HG03108 (cell line): ENCODE measurements around the gene CALML4.
"Not testable (repeated sequence)": the region's sequence is repeated elsewhere in the genome, so short reads cannot be mapped to it uniquely, and the experiment has no call there.

Source experiments
- ATAC-seq: cut with Tn5 transposase; IDR thresholded peaks from one replicate; pipeline ENCODE4 v1.9.1; 2021; ENCODE audit warnings: moderate library complexity; ENCODE audit not compliant: unreplicated experiment

Gene CALML4

GRCh38 chr15:68192804-68193486 lies 12.2 kb downstream of the CALML4 start:
- ATAC-seq = no peak

GRCh38 chr15:68192117-68192516 lies 13.0 kb downstream of the CALML4 start:
- no peak for ATAC-seq

- no peak for ATAC-seq
Measured at GRCh38 chr15:68191555-68191954, 13.6 kb downstream of the CALML4 start.

DNA sequence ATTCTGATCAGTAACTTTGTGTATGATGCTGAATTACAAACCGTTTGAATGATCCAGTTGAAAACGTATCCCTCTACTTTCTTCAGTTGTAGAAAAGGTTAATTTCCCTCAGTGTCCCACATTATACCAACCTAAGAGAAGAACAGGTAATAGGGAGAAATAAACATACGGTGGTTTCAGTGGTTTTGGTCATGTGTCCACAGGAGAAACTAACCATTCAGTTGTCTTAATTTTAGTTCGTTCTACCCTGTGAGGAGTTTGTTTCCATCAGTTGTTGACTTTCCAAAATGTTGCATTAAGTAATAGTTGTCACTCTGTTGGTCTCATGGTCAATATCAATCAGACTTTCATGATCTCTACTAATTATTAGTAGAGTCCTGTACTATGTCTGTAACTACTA lies 15.1 kb downstream of the CALML4 start:
- ATAC-seq = no peak

DNA sequence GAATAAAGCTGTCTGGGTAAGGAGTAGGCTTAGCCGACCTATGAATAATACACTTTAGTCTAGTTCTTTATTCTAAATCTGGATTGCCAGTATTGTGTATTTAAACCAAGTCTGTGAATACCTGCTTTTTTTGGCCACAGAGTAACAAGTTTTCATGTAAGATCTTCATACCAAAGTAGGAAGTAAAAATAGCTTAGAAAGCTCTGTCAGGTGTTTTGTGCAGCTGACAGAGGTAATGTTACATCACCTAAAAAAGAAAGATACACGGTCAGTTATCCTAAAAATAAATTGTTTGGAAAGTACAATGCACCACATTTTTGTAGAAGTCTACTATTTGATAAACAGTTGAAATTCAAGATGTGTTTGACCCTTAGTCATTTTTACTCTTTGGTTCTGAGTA lies 16.5 kb downstream of the CALML4 start:
- no peak for ATAC-seq

GRCh38 chr15:68187559-68187958 lies 17.6 kb downstream of the CALML4 start:
- no peak for ATAC-seq

DNA sequence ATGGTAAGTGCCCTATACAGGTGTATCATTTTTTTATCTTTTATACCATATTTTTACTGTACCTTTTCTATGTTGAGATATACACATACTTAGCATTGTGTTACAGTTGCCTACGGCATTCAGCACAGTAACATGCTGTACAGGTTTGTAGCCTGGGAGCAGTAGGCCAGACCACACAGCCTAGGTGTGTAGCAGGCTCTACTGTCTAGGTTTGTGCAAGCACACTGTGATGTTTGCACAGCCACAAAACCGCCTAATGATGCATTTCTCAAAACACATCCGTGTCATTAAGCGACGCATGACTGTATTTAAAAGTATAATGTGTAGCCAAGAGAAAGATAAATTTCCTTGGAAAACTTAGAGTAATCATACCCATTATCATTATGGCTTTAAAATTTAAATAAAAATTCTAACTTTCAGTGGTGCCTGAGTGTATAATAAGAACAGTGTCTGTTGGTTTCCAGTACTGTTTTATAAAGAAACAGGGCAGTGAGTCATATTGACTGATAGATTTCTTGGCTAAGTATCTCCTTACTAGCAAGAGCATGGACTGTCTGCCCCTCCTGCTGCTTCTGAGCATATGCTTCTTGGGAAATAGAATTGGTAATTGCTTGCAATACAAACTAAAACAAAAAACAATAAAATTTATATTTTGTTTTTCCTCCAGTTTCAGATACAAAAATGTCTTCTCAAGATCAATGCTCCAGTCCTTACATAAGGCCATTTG lies 18.3 kb downstream of the CALML4 start:
- no peak for ATAC-seq

DNA sequence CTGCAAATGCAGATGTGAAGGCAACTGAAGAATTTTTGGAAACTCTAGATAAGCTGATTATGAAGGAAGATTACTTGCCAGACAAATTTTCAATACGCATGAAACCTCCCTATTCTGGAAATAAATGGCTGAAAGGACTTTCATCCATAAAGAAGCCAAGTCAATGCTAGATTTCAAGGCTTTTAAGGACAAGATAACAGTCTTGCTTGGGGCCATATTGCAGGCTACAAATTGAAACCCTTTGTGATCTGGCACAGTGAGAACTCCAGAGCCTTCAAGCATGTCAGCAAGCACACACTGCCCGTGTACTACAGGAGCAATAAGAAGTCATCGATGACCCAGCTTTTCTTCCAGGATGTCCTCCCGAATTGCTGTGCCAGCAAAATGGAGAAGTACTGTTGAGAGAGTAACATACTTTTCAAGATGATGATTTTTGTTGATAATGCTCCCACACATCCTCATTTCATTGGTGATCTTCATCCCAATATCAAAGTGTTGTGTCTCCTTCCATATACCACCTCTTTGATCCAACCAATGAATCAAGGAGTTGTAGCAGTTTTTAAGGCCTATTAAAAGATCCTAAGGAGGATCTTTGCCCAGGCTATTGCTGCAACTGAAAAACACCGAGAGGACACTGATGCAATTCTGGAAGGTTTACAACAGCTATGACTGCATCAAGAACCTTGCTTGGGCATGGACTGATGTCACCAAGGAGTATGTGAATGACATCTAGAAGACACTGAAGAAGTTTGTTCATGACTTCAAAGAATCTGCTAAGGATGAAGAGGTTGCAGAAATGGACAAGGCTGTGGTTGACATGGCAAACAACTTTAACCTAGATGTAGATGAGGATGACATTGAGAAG lies 20.3 kb downstream of the CALML4 start:
- ATAC-seq = no peak

DNA sequence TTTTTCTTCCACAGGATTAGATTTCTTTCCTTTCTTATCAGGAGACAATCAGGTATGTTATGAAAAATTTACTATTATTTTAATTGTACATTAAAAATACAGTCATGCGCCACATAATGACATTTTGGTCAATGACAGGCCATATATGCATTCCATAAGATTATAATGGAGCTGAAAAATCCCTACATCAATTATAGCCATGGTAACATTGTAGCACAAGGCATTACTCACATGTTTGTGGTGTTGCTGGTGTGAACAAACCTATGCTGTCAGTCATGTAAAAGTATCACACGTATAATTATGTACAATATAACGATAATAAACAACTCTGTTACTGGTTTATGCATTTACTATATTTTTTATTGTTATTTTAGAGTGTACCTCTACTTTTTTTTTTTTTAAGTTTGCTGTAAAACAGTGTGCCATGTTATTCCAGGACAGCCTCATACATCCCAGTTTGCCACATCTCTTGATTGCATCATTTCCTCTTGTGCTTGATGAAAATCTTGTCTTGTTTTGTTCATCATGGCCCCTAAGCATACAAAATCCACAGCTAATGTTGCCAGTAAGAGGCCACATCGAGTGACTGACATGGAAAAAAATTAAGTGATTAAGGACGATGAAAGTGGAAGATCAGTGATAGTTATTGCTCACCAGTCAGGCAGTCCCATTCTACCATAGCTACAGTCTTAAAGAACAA lies 21.4 kb downstream of the CALML4 start:
- no peak for ATAC-seq

- ATAC-seq = no peak
Measured at GRCh38 chr15:68177742-68178141, 27.4 kb downstream of the CALML4 start.

DNA sequence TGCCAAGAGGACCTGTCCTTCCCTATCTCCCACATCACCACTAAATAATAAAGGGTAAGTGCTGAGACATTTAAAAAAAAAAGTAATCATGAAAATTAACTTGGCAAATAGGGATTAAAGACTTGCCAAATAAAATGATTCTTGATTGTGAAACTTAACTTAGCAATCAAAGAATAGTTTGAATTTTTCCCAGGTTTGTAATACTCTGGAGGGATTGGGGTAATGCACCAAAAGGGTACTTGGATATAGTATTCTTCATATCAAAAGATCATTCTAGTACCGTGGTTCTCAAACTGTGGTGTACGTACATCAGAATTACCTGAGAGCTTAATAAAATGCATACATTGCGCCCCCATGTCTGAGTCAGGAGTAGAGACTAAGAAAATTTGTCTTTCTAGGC lies 28.5 kb downstream of the CALML4 start:
- ATAC-seq = no peak

DNA sequence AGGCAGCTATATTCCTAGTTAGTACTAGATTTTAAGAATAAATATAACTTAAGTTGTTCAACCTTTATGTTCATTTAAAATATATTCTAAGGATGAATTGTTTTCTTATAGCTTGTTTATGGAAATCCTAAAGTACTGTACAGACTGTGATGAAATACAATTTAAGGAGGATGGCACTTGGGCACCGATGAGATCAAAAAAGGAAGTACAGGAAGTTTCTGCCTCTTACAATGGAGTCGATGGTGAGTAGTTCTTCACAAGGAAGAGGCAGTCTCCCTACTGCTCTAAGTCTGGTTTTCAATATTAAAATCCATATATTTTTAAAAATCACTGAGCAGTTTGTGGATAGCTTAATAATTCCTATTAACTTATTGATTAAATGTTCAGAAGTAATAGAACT lies 29.6 kb downstream of the CALML4 start:
- no peak for ATAC-seq

GRCh38 chr15:68173119-68173518 lies 32.0 kb downstream of the CALML4 start:
- no peak for ATAC-seq

- not testable (repeated sequence) for ATAC-seq
Measured at GRCh38 chr15:68172037-68172436, 33.1 kb downstream of the CALML4 start.

GRCh38 chr15:68166847-68167246 lies 38.3 kb downstream of the CALML4 start:
- no peak for ATAC-seq

DNA sequence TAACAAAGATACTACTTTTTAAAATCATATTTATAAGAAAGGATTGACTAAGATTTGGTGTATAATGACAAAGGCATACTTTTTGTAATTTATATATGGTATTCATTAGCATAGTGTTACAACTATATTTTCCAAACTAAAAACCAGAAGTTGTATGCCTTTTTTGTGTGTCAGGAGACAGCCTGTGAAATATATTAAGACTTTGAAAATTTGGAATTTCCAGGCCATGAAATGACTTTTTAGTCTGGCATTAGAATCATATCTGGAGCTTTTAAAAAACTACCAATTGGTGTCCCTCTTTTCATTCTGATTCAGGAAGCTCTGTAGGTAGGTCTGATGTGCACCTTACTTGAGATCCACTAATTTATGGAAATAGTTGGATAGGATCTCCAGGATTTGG lies 41.9 kb downstream of the CALML4 start:
- no peak for ATAC-seq

DNA sequence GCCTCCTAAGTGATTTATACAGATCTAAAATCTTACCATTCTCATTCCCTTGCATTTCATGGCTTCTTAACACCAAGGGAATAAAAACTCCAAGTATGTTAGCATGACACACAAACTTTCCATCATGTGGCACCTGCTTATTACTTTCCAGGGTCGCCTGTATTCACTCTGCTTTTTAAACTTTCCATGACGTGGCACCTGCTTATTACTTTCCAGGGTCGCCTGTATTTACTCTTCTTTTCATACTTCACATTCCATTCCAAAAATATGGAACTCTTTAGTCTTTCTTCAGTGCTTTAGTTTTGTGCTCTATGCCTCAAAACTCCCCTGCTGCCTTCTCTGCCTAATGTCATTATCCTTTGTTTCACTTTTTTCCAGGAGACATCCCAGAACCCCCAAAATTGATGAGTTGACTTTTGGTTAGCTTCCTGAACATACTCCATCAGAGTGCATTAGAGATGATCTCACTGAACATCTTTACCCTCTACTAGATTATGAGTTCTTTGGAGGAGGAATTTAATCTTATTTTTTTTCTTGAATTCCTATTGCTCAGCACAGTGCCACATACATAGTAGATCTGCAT lies 47.0 kb downstream of the CALML4 start:
- ATAC-seq = no peak

GRCh38 chr15:68157074-68157473 lies 48.1 kb downstream of the CALML4 start:
- ATAC-seq = no peak

- no peak for ATAC-seq
Measured at GRCh38 chr15:68154923-68155559, 50.1 kb downstream of the CALML4 start.

GRCh38 chr15:68152342-68152741 lies 52.8 kb downstream of the CALML4 start:
- ATAC-seq = no peak
